Lower leg skin (tissue), 3 donors: ENCODE results near the gene POLR3B.

ENCODE experiments used
- CTCF ChIP-seq, 3 donors: fragments of 450-650 bp; IDR thresholded peaks; one replicate each; pipeline ENCODE4 v1.5.1; 2016; ENCODE audit warnings: antibody characterized with exemption in 3 of 3, mild to moderate bottlenecking in 3 of 3, moderate library complexity in 2 of 3
- POLR2A ChIP-seq, 2 donors: fragments of 450-650 bp; IDR thresholded peaks; one replicate each; pipeline ENCODE4 v1.6.1; 2016 to 2017; ENCODE audit warnings: antibody characterized with exemption in 2 of 2, mild to moderate bottlenecking in 1 of 2, moderate library complexity in 1 of 2

- TF ChIP-seq CTCF (IDR thresholded peaks at IDR 0.05) (no peak), POLR2A (IDR thresholded peaks at IDR 0.05) (no peak)
Observed at GRCh38 chr12:106308611-106309010, 48.9 kb upstream of the POLR3B start.
